Measurements from ENCODE around the gene RNF25. TPM values are rescaled to one million over a fixed set of nuclear protein-coding genes. Genes with fewer than 3 reads are reported as not detected.

The RNF25 gene
- total and polyA plus RNA-seq, 2 of the 8 experiments (the other 6 are each of a cell fraction or from before 2014, with no cell fraction given) = 19.6 to 29.6 TPM

GRCh38 chr2:218623366-218623705 is 48.5 kb downstream of the RNF25 start:
- Histone ChIP-seq H3K4ac (replicated peaks; ENCODE audit: insufficient read length, low read depth, low read length) (no peak overlapping the region), H2BK20ac (ENCODE audit: low read length) (no peak overlapping the region), H4K91ac (replicated peaks; ENCODE audit: insufficient read length, low read length) (no peak overlapping the region), H3K36me3 (ENCODE audit: control insufficient read depth in 2 of 4, insufficient read depth in 4 of 4, low read length in 3 of 4) (no peaks in the 10 kb centered on the region), H2AK5ac (ENCODE audit: low read depth, low read length) (no peak overlapping the region), H2BK120ac (replicated peaks; ENCODE audit: low read depth, low read length) (no peak overlapping the region), H2BK5ac (ENCODE audit: low read depth, low read length) (no peak overlapping the region), H2AFZ (ENCODE audit: low read length) (0 out of 2 replicates have a peak overlapping the region, but pooled peaks have one; percentile 48), H3K18ac (ENCODE audit: extremely low read depth, low read length) (no peak overlapping the region), H3K56ac (replicated peaks; ENCODE audit: insufficient read length, low read depth, low read length) (no peak overlapping the region), H3K4me1 (replicated peaks in 1 of 4; ENCODE audit: control insufficient read depth in 3 of 4, insufficient read depth in 4 of 4, low read length in 3 of 4) (no peaks in the 10 kb centered on the region; a peak in 1 of 7 replicates), H3K9me3 (ENCODE audit: insufficient read depth in 2 of 2, low read depth in 1 of 2, low read length in 1 of 2) (no peaks in the 10 kb centered on the region), H3K27ac (ENCODE audit: low read depth, low read length) (no peak overlapping the region), H4K8ac (ENCODE audit: extremely low read depth, insufficient read depth, low read length) (no peak overlapping the region), H4K5ac (ENCODE audit: insufficient read length, low read depth, low read length) (no peak overlapping the region), H3K4me3 (ENCODE audit: extremely low read depth in 1 of 4, insufficient read depth in 2 of 4, low read depth in 3 of 4, low read length in 4 of 4) (no peak overlapping the region), H2BK12ac (ENCODE audit: low read depth, low read length) (no peak overlapping the region), H3K27me3 (replicated peaks in 1 of 4; ENCODE audit: control insufficient read depth in 3 of 4, extremely low read depth in 1 of 4, insufficient read depth in 3 of 4, low read length in 3 of 4) (no peaks in the 10 kb centered on the region; a peak in 1 of 7 replicates), H3K23me2 (ENCODE audit: low read depth, low read length) (no peaks in the 10 kb centered on the region), H3K79me1 (ENCODE audit: low read depth, low read length) (no peaks in the 10 kb centered on the region), H2BK15ac (ENCODE audit: low read length) (no peak overlapping the region), H3K4me2 (ENCODE audit: insufficient read depth in 1 of 2, low read depth in 2 of 2, low read length in 2 of 2) (no peak overlapping the region), H3K23ac (ENCODE audit: insufficient read length) (no peak overlapping the region), H4K20me1 (replicated peaks in 1 of 2; ENCODE audit: control insufficient read depth in 1 of 2, insufficient read depth in 2 of 2, low read length in 2 of 2) (no peaks in the 10 kb centered on the region), H3K79me2 (ENCODE audit: control insufficient read depth in 1 of 2, insufficient read depth in 2 of 2, low read length in 2 of 2) (no peaks in the 10 kb centered on the region), H3K9ac (replicated peaks in 1 of 4; ENCODE audit: extremely low read depth in 1 of 4, low read depth in 3 of 4, low read length in 3 of 4) (no peak overlapping the region), H3K14ac (ENCODE audit: insufficient read length) (no peak overlapping the region)
- WGBS, 2 experiments (ENCODE audit: extremely low coverage in 1 of 2, insufficient coverage in 1 of 2, insufficient read length in 1 of 2, insufficient replicate concordance in 2 of 2, low coverage in 1 of 2, low lambda C conversion rate in 2 of 2, missing lambda C conversion rate in 1 of 2) = 82% methylated on average over 3 of the region's 3 CpGs; no CpG with 5 or more reads in 1 of the 2 experiments
- DNase-seq (ENCODE audit: low read depth in 1 of 2, low spot score in 2 of 2) = no peak
- ChIA-PET CTCF (ENCODE audit: partially characterized antibody) (no interaction called here), POLR2A (ENCODE audit: partially characterized antibody) (interaction anchor here (1.2 kb wide), 1 partner anchor 12 kb away, joined by 4 read pairs; no protein-coding TSS in a partner anchor)
- FAIRE-seq = no peak
- TF ChIP-seq PHF8 (conservative IDR thresholded peaks at IDR 0.05; ENCODE audit: low read depth, low read length) (no peak), POU5F1 (IDR thresholded peaks at IDR 0.05; ENCODE audit: low read depth, low read length) (no peak), TAF7 (optimal IDR thresholded peaks at IDR 0.05; ENCODE audit: borderline replicate concordance, low read depth, low read length) (no peak)

All from H1 (cell line).